CD8-positive, alpha-beta memory T cell (primary cell): ENCODE results near the gene HOXD8. TPM values are rescaled to one million over a fixed set of nuclear protein-coding genes. Genes with fewer than 3 reads are reported as not detected.

ENCODE experiments used
- CTCF ChIA-PET: fragments of 350-600 bp; sonication (Branson Sonifier 250); formaldehyde crosslinking; loops from one replicate; lab custom pipeline; 2021; ENCODE audit warnings: antibody characterized with exemption; lab: Charles Lee
- POLR2A ChIA-PET: fragments of 350-600 bp; sonication (Branson Sonifier 250); formaldehyde crosslinking; loops from one replicate; lab custom pipeline; 2021; ENCODE audit warnings: antibody characterized with exemption; lab: Charles Lee
- DNase-seq, 5 donors: peaks; one replicate each; pipeline versions ENCODE4 v3.0.0 to v3.0.0-alpha.2; 2020 to 2022; ENCODE audit warnings: mixed read lengths in 1 of 5
- H3K27ac ChIP-seq: one replicate; pipeline ENCODE4 v1.7.0; 2013; ENCODE audit warnings: low read depth, mild to moderate bottlenecking, low read length, moderate library complexity
- H3K27me3 ChIP-seq: 2 replicates; pipeline ENCODE4 v1.7.0; 2013; ENCODE audit warnings: low read length, mild to moderate bottlenecking; ENCODE audit not compliant: insufficient read depth, poor library complexity, severe bottlenecking
- H3K36me3 ChIP-seq: 2 replicates; pipeline ENCODE4 v1.7.0; 2013; ENCODE audit warnings: mild to moderate bottlenecking, low read length, moderate library complexity; ENCODE audit not compliant: insufficient read depth
- H3K4me1 ChIP-seq: 2 replicates; pipeline ENCODE4 v1.7.0; 2013; ENCODE audit warnings: mild to moderate bottlenecking, low read length, moderate library complexity; ENCODE audit not compliant: insufficient read depth
- H3K4me3 ChIP-seq: 2 replicates; pipeline ENCODE4 v1.7.0; 2013; ENCODE audit warnings: mild to moderate bottlenecking, low read length
- H3K9me3 ChIP-seq: 2 replicates; pipeline ENCODE4 v1.7.0; 2013; ENCODE audit warnings: mild to moderate bottlenecking, low read length
- H3K27ac Mint-ChIP-seq, 8 donors: one replicate each; pipeline ENCODE4 v1.8.0; 2020 to 2021; ENCODE audit warnings: mixed read lengths in 8 of 8, mild to moderate bottlenecking in 6 of 8, inconsistent platforms in 3 of 8, moderate library complexity in 3 of 8
- H3K27me3 Mint-ChIP-seq, 2 donors: one replicate each; pipeline ENCODE4 v1.8.0; 2020 to 2021; ENCODE audit warnings: mixed read lengths in 2 of 2, mild to moderate bottlenecking in 1 of 2, moderate library complexity in 1 of 2
- H3K36me3 Mint-ChIP-seq, 3 donors: one replicate each; pipeline ENCODE4 v1.8.0; 2020 to 2021; ENCODE audit warnings: mixed read lengths in 3 of 3, inconsistent platforms in 1 of 3, mild to moderate bottlenecking in 1 of 3
- H3K4me1 Mint-ChIP-seq, 3 donors: one replicate each; pipeline ENCODE4 v1.8.0; 2020 to 2021; ENCODE audit warnings: mixed read lengths in 3 of 3, inconsistent platforms in 1 of 3, mild to moderate bottlenecking in 1 of 3
- H3K4me3 Mint-ChIP-seq, 7 donors: one replicate each; pipeline ENCODE4 v1.8.0; 2020 to 2021; ENCODE audit warnings: mixed read lengths in 7 of 7, mild to moderate bottlenecking in 6 of 7, moderate library complexity in 4 of 7, inconsistent platforms in 2 of 7
- H3K9me3 Mint-ChIP-seq, 5 donors: one replicate each; pipeline ENCODE4 v1.8.0; 2020 to 2022; ENCODE audit warnings: mixed read lengths in 5 of 5, mild to moderate bottlenecking in 3 of 5, moderate library complexity in 2 of 5, inconsistent platforms in 1 of 5
- polyA plus RNA-seq: library from polyadenylated mRNA; unstranded; fragments of 300-500 nt; fragmentation: Illumina TruSeq; gene quantifications from one replicate; pipeline ENCODE4 v1.2.3, GENCODE V29; 2021
- total RNA-seq, 2 experiments: library from RNA; stranded (reverse); gene quantifications; one replicate each; pipeline ENCODE4 v1.2.3, GENCODE V29; 2021

HOXD8 gene
- total and polyA plus RNA-seq, 3 experiments from 2014 or later = not detected

- CTCF ChIA-PET = no interaction called here
These were observed 44.3 kb downstream of the HOXD8 start for GRCh38 chr2:176173567-176174381.

DNA sequence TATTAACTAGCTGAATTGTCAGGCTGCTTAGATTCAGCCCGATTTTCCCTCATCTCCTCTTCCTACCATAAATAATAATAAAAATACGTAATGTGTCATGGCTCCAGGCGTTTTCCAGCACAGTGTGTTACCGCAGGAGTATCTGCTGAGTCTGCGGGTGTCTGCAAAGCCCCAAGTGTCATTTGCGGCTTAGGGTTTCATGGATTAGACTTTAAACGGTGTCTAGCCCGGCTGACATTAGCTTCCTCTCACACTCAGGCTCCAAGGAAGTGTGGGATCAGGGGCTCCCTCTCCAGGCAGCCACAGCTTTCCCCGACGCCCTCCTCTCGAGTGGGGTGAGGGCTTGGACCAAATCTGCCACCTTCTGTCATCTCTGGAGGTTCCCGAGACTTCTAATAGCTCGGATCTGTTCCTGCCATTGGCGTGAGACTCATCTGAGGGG, 44.9 kb downstream of the HOXD8 start:
- Mint-ChIP-seq H3K9me3 (peaks cover 0 to 6% (median 3%) of the 10 kb centered on the region in 5 donors), H3K4me1 (peaks cover 6 to 25% (median 21%) of the 10 kb centered on the region in 3 donors), H3K27ac (peak overlapping the region in 1 of 8 donors; percentile 15), H3K4me3 (no peak overlapping the region), H3K36me3 (peaks cover 0 to 4% (median 3%) of the 10 kb centered on the region in 3 donors), H3K27me3 (peaks cover 78 to 92% of the 10 kb centered on the region in 2 donors)
- Histone ChIP-seq H3K9me3 (no peaks in the 10 kb centered on the region), H3K27ac (no peak overlapping the region), H3K36me3 (no peaks in the 10 kb centered on the region), H3K4me3 (no peak overlapping the region), H3K27me3 (peaks cover 73% of the 10 kb centered on the region), H3K4me1 (no peaks in the 10 kb centered on the region)
- DNase-seq = no peak
- CTCF ChIA-PET = no interaction called here
- POLR2A ChIA-PET = no interaction called here

More at GRCh38 chr2:176173567-176174381, 44.3 kb downstream of the HOXD8 start:
- Mint-ChIP-seq H3K4me3 (no peak overlapping the region), H3K9me3 (peaks cover 0 to 6% (median 3%) of the 10 kb centered on the region in 5 donors), H3K4me1 (peaks cover 4 to 25% (median 21%) of the 10 kb centered on the region in 3 donors), H3K36me3 (peaks cover 0 to 5% (median 3%) of the 10 kb centered on the region in 3 donors), H3K27me3 (peaks cover 79 to 91% of the 10 kb centered on the region in 2 donors), H3K27ac (peak overlapping the region in 1 of 8 donors; percentile 75)
- POLR2A ChIA-PET = no interaction called here
- no peaks in the 10 kb centered on the region for H3K9me3 ChIP-seq
- H3K27ac ChIP-seq = no peak overlapping the region
- H3K36me3 ChIP-seq = no peaks in the 10 kb centered on the region
- DNase-seq = no peak
- peaks cover 67% of the 10 kb centered on the region for H3K27me3 ChIP-seq
- no peaks in the 10 kb centered on the region for H3K4me1 ChIP-seq
- H3K4me3 ChIP-seq = no peak overlapping the region

GRCh38 chr2:176174824-176175708, 45.6 kb downstream of the HOXD8 start:
- ChIA-PET POLR2A (no interaction called here), CTCF (no interaction called here)
- Mint-ChIP-seq H3K27me3 (peaks cover 78 to 92% of the 10 kb centered on the region in 2 donors), H3K27ac (peak overlapping the region in 1 of 8 donors; percentile 72), H3K36me3 (peaks cover 0 to 3% (median 0%) of the 10 kb centered on the region in 3 donors), H3K4me3 (no peak overlapping the region), H3K4me1 (peaks cover 8 to 25% (median 21%) of the 10 kb centered on the region in 3 donors), H3K9me3 (peaks cover 0 to 6% (median 3%) of the 10 kb centered on the region in 5 donors)
- H3K36me3 ChIP-seq = no peaks in the 10 kb centered on the region
- H3K4me1 ChIP-seq = no peaks in the 10 kb centered on the region
- no peak for DNase-seq
- H3K9me3 ChIP-seq = no peaks in the 10 kb centered on the region
- H3K27ac ChIP-seq = no peak overlapping the region
- H3K27me3 ChIP-seq = peaks cover 73% of the 10 kb centered on the region
- H3K4me3 ChIP-seq = no peak overlapping the region

DNA sequence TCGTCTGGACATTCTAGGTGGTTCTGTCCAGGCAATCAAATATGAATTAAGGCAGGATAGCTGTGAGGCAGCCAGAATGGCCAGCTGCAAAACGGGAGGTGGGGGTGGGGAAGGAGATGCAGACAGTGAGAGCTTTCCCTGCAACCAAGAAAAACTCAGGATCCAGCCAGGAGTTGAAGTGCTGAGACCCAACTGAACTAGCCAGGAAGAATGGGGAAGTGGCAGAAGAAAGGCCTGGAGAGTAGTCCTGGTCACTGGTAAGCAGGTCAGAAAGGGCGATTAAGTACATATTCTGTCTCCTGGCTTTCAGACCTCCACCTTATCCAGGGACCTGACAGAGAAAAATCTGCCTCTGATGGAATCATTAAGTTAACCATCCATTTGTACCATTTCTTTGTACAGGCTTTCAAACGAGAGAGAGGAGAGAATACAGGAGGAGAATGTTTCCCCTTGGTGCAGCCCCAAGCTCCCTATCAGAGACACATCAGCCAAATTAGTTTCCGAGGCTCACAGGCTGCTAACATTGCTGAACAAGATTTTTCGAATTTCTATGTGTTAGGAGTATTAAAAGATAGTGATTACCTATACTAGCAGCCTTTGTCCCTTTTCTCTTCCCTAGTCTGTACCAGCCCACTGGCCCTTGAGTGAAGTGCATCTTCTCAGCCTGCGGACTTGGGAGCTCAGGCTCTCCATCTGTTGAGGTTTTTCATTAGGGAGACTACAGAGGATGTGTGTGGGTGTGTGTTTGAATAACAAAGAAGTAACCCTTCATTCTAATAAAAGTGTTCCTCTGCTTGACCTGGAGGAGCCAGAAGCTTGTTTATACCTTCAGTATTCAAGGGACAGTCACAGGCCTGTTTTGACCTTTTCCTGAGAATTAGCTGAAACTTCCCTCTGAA, 46.5 kb downstream of the HOXD8 start:
- no peak overlapping the region for H3K4me3 Mint-ChIP-seq
- H3K27ac ChIP-seq = no peak overlapping the region
- H3K36me3 Mint-ChIP-seq = peaks cover 0 to 3% (median 0%) of the 10 kb centered on the region in 3 donors
- peaks cover 71 to 94% of the 10 kb centered on the region in 2 donors for H3K27me3 Mint-ChIP-seq
- H3K27me3 ChIP-seq = peaks cover 68% of the 10 kb centered on the region
- no peaks in the 10 kb centered on the region for H3K9me3 ChIP-seq
- H3K27ac Mint-ChIP-seq = peak overlapping the region in 1 of 8 donors; percentile 72
- no peak for DNase-seq
- no peaks in the 10 kb centered on the region for H3K4me1 ChIP-seq
- H3K4me3 ChIP-seq = no peak overlapping the region
- CTCF ChIA-PET = no interaction called here
- H3K36me3 ChIP-seq = no peaks in the 10 kb centered on the region
- H3K9me3 Mint-ChIP-seq = peaks cover 0 to 6% (median 3%) of the 10 kb centered on the region in 5 donors
- peaks cover 8 to 25% (median 21%) of the 10 kb centered on the region in 3 donors for H3K4me1 Mint-ChIP-seq
- POLR2A ChIA-PET = no interaction called here

DNA sequence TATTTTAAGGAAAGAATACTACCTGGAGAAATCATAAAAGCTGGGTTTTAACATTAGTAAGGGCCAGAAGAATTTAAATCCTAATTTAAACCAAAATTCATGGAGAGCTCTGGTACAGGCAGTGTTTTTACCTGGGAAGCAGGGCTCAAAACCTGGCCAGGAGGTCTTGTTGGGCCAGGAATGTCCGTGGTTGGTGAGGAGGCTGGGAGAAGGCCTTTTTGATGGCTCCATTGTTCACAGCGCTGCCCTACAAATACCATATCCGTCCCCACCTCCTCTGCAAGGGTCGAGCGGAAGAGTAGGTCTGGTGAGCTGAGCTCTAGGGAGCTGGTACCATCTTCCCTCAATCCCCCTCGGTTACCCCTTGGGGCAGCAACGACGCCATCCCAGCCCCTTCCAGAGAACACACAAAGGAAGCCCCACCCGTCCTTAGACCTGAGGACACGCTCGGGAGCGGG, 48.1 kb downstream of the HOXD8 start:
- POLR2A ChIA-PET = no interaction called here
- Mint-ChIP-seq H3K4me1 (peaks cover 6 to 19% (median 19%) of the 10 kb centered on the region in 3 donors), H3K36me3 (peaks cover 0 to 2% (median 0%) of the 10 kb centered on the region in 3 donors), H3K27me3 (peaks cover 60 to 92% of the 10 kb centered on the region in 2 donors), H3K9me3 (peaks cover 0 to 3% (median 2%) of the 10 kb centered on the region in 5 donors), H3K4me3 (no peak overlapping the region), H3K27ac (no peak overlapping the region)
- Histone ChIP-seq H3K27ac (no peak overlapping the region), H3K4me3 (no peak overlapping the region), H3K4me1 (no peaks in the 10 kb centered on the region), H3K9me3 (no peaks in the 10 kb centered on the region), H3K27me3 (peaks cover 53% of the 10 kb centered on the region), H3K36me3 (no peaks in the 10 kb centered on the region)
- DNase-seq = no peak
- CTCF ChIA-PET = no interaction called here

DNA sequence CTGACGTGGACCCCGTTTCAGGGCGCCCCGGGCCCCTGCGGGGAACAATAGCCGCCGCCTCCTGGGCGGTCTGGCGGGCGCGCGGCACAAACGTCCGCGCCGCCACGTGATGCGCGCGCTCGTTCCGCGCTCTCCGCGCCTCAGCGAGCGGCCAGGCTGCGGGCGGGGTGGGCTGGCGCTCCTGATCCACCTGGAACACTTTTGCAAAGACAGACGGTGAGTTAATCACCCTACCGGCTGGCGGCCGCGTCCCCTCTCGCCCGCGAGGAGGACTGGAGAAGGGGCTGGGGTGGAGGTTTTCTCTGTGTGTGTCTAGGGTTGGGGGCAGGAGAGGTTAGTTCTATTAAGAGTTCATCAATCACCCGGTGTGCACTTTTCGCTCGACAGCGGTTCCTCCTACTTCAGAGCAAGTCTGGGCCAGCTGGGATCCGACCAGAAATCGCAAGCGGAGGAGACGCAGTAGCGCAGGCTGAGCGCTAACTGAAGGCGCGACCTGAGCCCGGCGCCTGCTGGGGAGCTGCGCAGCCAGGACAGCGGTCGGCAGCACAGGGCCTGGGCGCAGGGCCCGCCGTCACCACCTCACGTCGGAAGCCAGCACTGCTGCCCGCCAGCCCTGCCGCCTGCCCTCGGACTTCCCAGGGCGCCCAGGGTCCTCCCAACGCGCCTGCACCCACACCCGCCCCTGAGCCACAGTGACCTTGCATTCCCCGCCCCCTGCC, 48.7 kb downstream of the HOXD8 start:
- no peak for DNase-seq
- H3K9me3 Mint-ChIP-seq = peaks cover 0 to 2% (median 0%) of the 10 kb centered on the region in 5 donors
- no peaks in the 10 kb centered on the region for H3K36me3 ChIP-seq
- ChIA-PET POLR2A (no interaction called here), CTCF (no interaction called here)
- H3K4me3 ChIP-seq = no peak overlapping the region
- peaks cover 47% of the 10 kb centered on the region for H3K27me3 ChIP-seq
- no peak overlapping the region for H3K27ac ChIP-seq
- H3K9me3 ChIP-seq = no peaks in the 10 kb centered on the region
- no peak overlapping the region for H3K27ac Mint-ChIP-seq
- no peaks in the 10 kb centered on the region for H3K4me1 ChIP-seq
- peaks cover 6 to 17% (median 14%) of the 10 kb centered on the region in 3 donors for H3K4me1 Mint-ChIP-seq
- no peaks in the 10 kb centered on the region for H3K36me3 Mint-ChIP-seq
- H3K4me3 Mint-ChIP-seq = peak overlapping the region in 4 of 7 donors; percentile 12 to 24 (median 20)
- peaks cover 56 to 92% of the 10 kb centered on the region in 2 donors for H3K27me3 Mint-ChIP-seq
